Epithelial cell of esophagus (primary cell): ENCODE results near the gene VTN.
A peak's percentile ranks its signal among the peaks of the same experiment; 100 is the strongest.
"Not testable (repeated sequence)": the region's sequence is repeated elsewhere in the genome, so short reads cannot be mapped to it uniquely, and the experiment has no call there.

ENCODE experiments used
- DNase-seq: peaks from one replicate; pipeline ENCODE4 v3.0.0; 2010; ENCODE audit warnings: low read depth
- H3K4me3 ChIP-seq: 2 replicates; pipeline ENCODE4 v1.5.1; 2011; ENCODE audit warnings: mild to moderate bottlenecking, low read length, control low read depth
- TF ChIP-seq, protein P1 (sequence below): IDR thresholded peaks from 2 replicates; pipeline ENCODE4 v1.5.1; 2011; ENCODE audit warnings: low read depth, mild to moderate bottlenecking, low read length, control low read depth, inconsistent platforms; ENCODE audit not compliant: insufficient read depth; ENCODE audit errors: missing control alignments

Gene VTN

DNA sequence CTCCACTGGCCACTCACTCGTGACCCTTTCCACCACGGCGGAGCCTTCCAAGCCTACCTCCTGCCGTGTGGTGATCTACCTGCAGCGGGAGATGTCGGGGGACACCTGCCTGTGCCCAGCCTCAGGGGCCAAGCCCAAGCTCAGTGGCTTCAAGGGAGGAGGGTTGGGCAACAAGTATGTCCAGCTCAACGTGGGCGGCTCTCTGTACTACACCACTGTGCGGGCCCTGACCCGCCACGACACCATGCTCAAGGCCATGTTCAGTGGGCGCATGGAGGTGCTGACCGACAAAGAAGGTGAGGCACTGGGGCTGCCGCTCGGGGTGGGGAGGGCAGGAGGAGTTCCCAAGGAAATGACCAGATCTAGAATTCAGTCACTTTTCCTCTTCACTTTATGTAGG lies 30.7 kb downstream of the VTN start:
- TF ChIP-seq, protein P1, sequence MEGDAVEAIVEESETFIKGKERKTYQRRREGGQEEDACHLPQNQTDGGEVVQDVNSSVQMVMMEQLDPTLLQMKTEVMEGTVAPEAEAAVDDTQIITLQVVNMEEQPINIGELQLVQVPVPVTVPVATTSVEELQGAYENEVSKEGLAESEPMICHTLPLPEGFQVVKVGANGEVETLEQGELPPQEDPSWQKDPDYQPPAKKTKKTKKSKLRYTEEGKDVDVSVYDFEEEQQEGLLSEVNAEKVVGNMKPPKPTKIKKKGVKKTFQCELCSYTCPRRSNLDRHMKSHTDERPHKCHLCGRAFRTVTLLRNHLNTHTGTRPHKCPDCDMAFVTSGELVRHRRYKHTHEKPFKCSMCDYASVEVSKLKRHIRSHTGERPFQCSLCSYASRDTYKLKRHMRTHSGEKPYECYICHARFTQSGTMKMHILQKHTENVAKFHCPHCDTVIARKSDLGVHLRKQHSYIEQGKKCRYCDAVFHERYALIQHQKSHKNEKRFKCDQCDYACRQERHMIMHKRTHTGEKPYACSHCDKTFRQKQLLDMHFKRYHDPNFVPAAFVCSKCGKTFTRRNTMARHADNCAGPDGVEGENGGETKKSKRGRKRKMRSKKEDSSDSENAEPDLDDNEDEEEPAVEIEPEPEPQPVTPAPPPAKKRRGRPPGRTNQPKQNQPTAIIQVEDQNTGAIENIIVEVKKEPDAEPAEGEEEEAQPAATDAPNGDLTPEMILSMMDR: no peak
- H3K4me3 ChIP-seq: no peak overlapping the region
- DNase-seq: no peak

DNA sequence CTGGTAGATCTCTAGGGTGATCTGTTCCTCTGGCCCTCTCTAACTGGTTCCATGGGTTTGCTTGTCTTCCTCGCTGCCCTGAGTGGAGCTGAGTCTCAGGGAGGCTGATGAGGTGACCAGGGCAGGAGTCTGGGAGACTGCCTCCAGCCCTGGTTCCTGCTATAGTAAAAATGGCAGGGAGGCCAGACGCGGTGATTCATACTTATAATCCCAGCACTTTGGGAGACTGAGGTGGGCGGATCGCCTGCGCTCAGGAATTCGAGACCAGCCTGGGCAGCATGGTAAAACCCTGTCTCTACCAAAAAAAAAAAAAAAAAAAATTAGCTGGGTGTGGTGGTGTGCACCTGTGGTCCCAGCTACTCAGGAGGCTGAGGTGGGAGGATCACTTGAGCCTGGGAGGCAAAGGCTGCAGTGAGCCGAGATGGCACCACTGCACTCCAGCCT lies 31.3 kb downstream of the VTN start:
- not testable (repeated sequence) for H3K4me3 ChIP-seq
- DNase-seq: peak; percentile 44

DNA sequence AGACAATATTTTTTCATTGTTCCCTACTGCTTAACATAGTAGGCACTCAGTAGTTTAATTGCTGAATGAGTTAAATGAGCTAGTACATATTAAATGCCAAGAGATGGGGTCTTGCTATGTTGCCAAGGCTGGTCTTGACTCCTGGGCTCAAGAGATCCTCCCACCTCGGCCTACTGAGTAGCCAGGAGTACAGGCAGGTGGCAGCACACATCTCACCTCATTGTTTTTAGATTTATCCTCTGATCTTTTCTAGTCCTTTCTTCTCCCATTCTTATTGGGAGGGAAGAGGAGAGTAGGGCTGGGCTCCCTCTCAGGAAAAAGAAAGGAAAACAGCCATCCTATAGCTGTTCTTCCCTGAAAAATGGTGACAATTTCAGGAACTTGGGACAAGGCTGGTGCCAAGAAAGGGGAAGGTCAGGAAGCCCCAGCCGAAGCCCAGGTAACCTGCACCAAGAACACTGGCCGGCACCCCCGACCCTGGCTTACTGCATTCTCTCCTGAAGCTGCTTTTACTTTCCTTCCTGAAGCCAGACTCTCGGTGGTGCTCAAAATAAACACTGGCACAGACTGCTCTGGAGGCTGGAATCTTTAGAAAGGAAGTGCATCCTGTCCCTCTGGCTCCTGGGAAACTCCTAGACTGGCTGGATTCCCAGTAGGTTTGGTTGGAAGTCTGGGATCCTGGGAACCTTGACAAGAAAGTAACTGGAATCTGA lies 31.9 kb downstream of the VTN start:
- TF ChIP-seq, protein P1: no peak
- DNase-seq: no peak
- no peak overlapping the region for H3K4me3 ChIP-seq

- H3K4me3 ChIP-seq: peak overlapping the region; percentile 69
- TF ChIP-seq, protein P1: no peak
- DNase-seq: peak; percentile 95
Observed at GRCh38 chr17:28335959-28336871, 33.9 kb downstream of the VTN start.

GRCh38 chr17:28335201-28335958 lies 34.7 kb downstream of the VTN start, which contains the start of the genes IFT20 and TNFAIP1:
Gene IFT20, minus strand, starts transcription at chr17:28335472. Its CDS starts 3,487 bp downstream, at chr17:28331985.
Gene TNFAIP1, plus strand, starts transcription at chr17:28335761. Its CDS starts 3,761 bp downstream, at chr17:28339522.
- H3K4me3 ChIP-seq: peak within 1 kb of the TSS; percentile 69
- TF ChIP-seq, protein P1: no peak
- DNase-seq: peak; percentile 100

- peak; percentile 44 for DNase-seq
- H3K4me3 ChIP-seq: peak overlapping the region; percentile 69
- TF ChIP-seq, protein P1: no peak
Observed at GRCh38 chr17:28334666-28335200, 35.4 kb downstream of the VTN start.
